ENCODE results near the gene PXMP4.

Gene PXMP4

DNA sequence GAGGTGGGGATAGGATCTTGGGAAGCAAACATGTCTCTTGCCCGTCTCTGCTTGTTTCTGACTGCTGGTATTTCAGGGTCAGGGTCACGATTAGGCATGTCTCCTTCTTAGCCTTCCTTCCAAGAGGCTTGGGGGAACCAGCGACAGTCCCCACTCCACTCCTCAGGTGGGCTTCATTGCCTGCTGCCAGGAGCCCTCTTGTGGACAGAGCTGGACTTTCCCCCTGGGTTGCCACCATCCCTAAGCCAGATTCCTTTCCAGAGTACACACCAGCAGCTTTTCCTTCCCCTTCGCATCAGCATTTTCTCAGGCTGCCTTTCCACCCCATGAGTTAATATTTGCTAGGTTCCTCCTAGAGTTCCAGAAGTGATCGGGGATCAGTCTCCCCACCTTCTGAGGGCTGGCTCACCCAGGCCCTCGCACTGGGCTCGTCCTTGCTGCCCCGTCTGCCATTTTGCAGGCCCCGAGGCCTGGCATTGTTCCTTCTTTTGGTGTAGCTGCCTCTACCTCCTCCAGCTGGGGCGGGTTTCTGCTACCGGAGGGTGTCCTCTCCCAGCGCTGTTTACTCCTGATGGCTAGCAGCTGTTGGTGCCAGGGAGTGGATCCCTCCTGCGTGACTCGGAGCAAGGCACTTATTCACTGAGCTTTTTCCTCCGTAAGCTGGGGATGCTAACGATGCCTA lies 66.8 kb downstream of the PXMP4 start:
- peak; percentile 34 for DNase-seq

Data from stimulated activated CD4-positive, alpha-beta T cell treated with anti-CD3 and anti-CD28 coated beads, Interleukin-1b, Interleukin-23, amount 100 ng/mL, for 48 hours (primary cell).